ENCODE measurements around the gene NCKAP5. TPM values are rescaled to one million over a fixed set of nuclear protein-coding genes. Genes with fewer than 3 reads are reported as not detected.

NCKAP5 gene
- total and polyA plus RNA-seq, 9 of the 15 experiments (the other 6 are each of a cell fraction or from before 2014, with no cell fraction given) = not detected

- no peak overlapping the region for H2AFZ ChIP-seq (ENCODE audit: low read depth, low read length)
- WGBS (ENCODE audit: insufficient coverage, low coverage, missing lambda C conversion rate) = 0% methylated on average over 6 of the region's 6 CpGs
- no TSS peak for BruUV-seq (replicated peaks)
- H3K4me3 ChIP-seq = no peak overlapping the region
- no peaks in the 10 kb centered on the region for H3K79me2 ChIP-seq (ENCODE audit: control insufficient read depth, insufficient read depth, low read length)
- TF ChIP-seq ZNF280A (IDR thresholded peaks at IDR 0.05; ENCODE audit: low read depth, partially characterized antibody) = no peak
- TF ChIP-seq ZNF592 (IDR thresholded peaks at IDR 0.05) = no peak
- no peak for FAIRE-seq
- intact Hi-C loops (cut with micrococcal nuclease) (no loop called here), in situ Hi-C loops (cut with MboI) (no loop called here)
- H3K4me1 ChIP-seq (replicated peaks in 1 of 2; ENCODE audit: control insufficient read depth in 2 of 2, insufficient read depth in 2 of 2, low read length in 2 of 2) = no peaks in the 10 kb centered on the region
- POLR2A ChIA-PET = no interaction called here
- DNase-seq (ENCODE audit: extremely low read depth in 1 of 4, low spot score in 3 of 4) = no peak
- H4K20me1 ChIP-seq (replicated peaks; ENCODE audit: control insufficient read depth, insufficient read depth, low read length) = no peaks in the 10 kb centered on the region
- no peaks in the 10 kb centered on the region for H3K36me3 ChIP-seq (ENCODE audit: control insufficient read depth, insufficient read depth, low read length)
- CTCF ChIA-PET (ENCODE audit: low intra/inter-chr PET ratio) = no interaction called here
- H3K9me1 ChIP-seq (ENCODE audit: control insufficient read depth, insufficient read depth, low read length) = no peaks in the 10 kb centered on the region
- no peaks in the 10 kb centered on the region for H3K9me3 ChIP-seq (replicated peaks; ENCODE audit: control insufficient read depth, insufficient read depth, low read depth, low read length)
- H3K27me3 ChIP-seq (ENCODE audit: control insufficient read depth in 2 of 2, insufficient read depth in 2 of 2, low read length in 2 of 2) = no peaks in the 10 kb centered on the region
- no peak for ATAC-seq
- H3K9ac ChIP-seq (ENCODE audit: insufficient read depth in 1 of 2, low read depth in 2 of 2, low read length in 2 of 2) = no peak overlapping the region
- H3K27ac ChIP-seq (ENCODE audit: extremely low read depth, low read depth, low read length) = no peak overlapping the region
- no peak overlapping the region for H3K4me2 ChIP-seq (ENCODE audit: insufficient read depth, low read length)
These were observed 3.0 kb upstream of the NCKAP5 start for GRCh38 chr2:133571249-133571648.

All from K562 (cell line).